ENCODE data around the gene NTN1.

NTN1 gene

DNA sequence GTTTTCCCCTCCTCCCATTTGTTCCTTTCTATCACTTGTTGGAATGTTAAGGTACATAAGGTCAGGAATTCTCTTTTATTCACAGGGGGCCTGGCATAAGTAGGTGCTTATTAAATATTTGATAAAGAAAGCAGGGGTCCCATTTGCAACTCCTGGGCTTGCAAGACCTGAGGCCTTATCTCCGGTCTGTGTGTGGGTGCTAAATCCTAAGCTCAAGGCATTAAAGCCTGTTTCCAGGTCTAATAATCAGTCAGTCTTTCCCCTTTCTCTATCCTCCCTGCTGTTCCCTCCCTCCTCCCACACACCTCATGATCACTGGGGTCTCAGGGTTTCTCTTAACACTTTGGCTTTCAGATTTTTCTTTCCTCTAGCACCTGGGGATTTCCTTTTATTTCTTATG, 17.1 kb downstream of the NTN1 start:
- DNase-seq, result no peak

DNA sequence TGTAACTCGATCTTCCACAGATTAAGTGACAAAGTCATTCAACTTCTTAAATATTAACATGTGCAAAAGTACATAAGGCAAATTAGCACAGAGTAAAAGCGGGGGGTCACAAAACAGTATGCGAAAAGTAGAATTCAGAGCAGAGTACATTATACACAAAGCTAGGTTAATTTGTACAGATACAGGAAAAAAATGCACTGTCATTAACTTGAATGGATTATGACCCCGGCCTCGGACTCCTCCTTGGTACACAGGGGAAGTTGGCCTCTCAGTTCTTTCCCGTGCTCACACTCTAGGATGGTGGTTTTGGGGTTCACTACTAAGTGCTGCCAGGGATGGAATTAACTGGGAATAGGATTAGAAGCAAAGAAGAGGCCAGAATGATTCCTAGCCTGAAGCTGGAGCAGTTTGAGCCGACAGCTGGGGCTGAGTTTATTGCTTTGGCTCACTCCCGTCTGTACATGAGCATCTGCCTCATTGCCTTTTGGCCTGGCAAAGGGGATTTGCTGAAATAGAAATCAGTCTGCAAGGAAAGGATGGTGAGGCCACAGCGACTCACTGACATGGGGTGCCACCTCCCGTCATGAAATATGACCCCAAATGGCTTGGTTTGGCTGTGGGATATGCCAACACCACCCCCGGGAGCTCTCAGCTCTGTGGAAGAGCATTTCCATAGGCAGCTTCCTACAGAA, 23.6 kb downstream of the NTN1 start:
- no peak for DNase-seq

DNA sequence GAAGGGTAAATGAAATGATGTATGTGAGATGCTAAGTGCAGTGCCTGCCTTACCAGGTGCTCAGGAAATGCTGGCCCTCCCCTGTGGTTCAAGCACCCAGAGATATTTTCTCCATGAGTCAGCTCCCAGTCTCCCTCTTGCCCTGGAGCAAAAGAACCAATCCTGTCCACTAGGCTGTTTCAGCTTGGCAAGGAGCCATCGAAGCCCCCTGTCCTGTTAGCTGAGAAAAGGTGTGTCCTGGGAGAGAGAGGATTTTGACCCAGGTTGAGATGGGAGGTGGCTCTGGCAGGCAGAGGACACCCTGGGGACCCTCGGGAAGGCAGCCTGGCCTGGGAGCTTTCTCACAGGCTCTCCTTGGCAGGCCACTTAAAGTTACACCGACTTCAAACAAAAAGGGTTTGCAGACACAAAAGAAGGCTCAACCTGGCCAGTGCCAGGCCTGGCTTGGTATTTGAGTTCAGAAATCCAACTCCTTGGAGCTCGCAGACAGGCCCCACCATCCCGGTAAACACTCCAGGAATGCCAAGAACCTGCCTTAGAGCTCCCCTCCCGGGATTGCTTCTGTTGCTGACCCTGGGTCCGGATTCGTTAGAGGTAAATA, 29.6 kb downstream of the NTN1 start:
- no peak for DNase-seq

DNA sequence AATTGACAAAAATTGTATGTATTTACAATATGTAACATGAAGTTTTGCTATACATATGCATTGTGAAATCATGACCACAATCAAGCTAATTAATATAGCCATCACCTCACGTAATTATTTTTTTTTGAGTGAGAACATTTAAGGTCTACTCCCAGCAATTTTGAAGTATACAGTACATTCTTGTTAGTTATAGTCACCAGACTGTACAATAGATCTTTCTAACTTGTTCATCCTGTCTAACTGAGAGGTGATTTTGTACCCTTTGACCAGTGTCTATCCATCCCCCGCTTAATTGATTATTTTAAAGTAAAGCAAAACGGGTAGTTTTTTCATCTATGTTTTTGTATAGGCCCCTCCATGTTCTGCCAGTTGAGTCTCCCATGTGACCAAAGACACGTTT, 30.3 kb downstream of the NTN1 start:
- no peak for DNase-seq

DNA sequence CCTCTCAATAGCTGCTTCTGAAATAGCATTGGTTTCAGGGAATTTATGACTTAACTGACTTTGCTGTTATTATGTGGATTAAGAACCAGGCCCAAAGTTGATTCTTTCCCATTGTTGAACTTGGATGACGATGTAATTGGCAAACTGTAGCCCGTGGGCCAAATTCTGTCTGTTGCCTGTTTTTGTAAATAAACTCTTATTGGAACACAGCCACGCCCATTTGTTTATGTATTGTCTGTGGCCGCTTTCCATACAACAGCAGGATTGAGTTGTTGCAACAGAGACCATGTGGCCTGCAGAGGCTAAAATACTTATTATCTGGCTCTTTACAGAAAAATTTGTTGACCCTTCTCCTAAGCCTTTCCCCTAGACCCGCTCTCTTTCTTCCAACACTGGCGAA, 31.6 kb downstream of the NTN1 start:
- no peak for DNase-seq

DNA sequence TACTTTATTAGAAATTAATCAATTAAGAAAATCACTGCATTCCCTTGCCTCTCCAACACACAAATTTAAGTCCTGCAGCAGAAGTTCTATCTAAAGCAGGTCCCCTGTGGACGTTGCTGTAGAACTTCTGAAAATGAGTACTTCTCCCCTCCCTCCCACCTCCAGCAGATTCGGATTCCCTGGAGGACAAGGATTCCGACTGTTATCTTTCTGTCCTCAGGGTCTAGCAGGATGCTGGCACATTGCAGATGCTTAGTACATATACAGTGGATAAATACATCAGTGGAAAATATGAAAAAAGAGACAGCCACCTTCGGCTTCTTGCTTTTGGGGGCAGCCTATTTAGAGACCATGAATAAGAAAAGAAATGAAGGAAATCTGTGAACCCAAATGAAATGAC, 32.1 kb downstream of the NTN1 start:
- DNase-seq, result no peak

DNA sequence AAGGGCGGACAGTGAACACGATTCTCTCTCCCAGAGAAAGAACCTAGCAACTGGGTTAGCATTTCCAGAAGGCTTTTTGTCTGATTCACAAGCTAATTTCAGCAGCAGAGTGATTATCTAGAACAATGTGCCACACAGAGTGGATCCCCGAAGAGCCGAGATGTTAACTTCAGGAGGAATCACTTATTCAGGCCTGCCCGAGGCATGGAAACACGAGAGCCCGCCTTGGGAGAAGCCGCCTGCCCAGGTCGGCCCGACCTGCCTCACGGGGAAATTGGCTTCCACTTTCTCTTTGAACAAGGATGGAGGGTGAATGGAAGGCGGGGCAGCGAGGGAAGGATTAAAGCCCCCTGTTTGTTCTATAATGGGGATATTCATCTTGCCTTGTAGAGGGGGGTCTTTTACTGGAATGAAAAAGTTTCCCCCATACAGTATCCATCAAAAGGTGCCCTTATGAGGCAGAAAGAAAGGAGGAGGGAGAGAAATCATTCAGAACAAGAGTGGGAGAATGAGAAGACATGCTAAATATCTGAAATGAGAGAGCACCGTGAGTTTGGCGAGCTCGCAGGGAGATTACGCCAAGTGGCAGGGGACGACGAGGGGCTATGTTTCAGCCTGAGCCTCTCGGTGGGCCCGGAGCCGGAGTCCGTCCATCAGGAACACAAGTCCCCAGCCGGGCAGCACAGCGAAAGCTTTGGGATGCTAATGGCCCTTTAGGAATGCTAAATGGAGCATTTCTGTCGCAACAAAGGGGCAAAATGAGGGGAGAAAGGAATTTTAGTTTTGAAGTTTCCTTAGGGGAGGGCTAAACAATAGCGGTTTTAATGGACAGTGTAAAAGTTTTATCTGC, 33.0 kb downstream of the NTN1 start:
- no peak for DNase-seq

DNA sequence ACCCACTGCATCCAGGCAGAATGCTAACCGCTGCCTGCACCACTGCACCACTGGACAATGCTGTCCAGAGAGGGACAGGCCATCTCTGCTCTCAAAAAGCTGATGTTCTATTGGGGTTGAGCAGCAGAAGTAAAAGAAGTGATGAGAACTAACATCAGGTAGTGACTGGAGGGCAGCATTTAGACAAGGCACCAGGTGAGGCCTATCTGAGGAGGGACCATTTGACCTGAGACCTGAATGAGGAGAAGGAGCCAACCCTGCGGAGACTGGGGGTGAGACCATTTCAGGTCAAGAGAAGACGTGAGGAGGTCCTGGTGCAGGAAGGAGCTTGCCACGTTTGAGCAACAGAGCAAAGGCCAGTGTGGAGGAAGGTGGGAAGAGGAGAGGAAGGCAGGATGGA, 34.0 kb downstream of the NTN1 start:
- no peak for DNase-seq

DNA sequence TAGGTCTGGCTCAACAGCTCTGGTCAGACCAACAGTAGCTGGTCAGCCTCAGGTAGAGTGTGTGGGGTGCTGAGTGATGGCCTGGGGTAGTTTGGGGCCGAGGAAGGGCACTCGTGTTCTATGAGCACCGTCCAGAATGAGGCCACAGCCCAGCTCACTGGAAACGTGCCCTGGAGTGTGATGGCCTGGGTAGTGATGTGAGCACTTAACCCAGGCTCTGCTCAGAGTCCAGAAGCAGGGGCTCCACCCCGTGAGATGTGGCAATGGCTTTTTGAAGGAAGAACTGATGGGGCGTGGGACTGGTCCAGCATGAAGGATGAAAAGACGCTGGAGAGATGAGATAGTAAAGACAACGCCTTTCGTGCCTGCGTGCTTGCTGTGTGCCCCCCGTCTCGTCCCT, 35.3 kb downstream of the NTN1 start:
- no peak for DNase-seq

DNA sequence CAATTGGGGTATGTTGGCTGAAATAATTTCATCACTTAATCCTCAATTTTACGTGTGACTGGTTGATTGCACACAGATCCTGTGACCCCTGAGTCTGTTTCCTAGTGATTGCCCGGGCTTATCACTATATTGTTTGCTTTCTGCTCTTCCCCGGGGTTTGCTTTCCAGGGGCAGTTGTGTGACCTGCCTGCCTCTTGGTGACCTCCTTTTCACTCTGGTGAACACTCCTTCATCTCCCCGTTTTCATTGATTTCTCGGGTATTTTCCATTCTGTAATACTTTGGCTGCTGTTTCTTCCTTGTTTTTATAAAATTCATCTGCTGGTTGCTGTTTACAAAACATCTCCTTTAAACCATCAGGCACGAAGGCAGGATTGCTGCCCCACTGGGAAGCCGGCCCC, 36.0 kb downstream of the NTN1 start:
- DNase-seq, result no peak

DNA sequence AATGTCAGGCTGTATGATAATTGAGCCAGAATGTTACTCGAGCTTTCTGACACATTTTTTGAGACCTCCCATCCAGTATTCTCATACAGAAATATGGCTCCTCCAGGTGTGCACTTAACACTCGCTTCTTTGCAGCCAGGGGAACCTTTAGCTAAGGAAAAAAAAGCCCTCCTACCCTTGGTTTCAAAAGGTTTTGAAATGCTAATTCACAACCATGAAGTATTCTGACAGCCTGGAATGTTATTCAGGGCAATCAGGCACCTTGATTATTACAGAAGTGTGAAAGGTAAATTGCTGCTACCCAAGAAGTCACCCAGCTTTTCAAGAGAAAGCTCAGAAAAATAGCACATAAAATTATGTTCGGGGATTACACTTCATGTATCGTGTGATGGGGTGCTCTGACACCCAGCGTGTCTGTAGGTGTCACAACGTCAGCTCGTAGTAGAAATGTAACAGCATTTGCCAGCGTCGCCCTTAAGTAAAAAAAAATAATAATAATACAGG, 41.1 kb downstream of the NTN1 start:
- DNase-seq, result no peak

DNA sequence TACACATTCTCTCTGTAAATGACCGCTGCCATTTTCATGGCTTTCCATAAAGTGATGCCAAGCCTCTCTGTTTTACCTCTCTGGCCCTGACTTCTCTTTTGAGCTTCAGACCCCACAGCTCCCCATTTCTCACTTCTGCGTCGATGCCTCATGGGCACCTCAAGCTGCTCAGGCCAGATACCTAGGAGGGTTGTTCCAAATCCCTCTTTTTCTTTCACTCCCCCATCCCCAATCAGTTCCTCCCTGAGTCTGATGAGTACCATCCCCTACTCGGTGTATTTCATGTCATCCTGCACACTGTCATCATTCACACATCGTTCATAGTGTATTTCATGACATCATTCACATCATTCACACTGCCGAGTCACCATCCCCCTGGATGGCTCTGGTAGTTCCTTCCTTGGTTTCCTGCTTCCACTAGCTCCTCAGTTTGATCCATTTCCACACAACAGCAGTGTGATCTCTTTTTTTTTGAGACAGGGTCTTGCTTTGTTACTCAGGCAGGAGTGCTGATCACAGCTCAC, 43.1 kb downstream of the NTN1 start:
- no peak for DNase-seq

DNA sequence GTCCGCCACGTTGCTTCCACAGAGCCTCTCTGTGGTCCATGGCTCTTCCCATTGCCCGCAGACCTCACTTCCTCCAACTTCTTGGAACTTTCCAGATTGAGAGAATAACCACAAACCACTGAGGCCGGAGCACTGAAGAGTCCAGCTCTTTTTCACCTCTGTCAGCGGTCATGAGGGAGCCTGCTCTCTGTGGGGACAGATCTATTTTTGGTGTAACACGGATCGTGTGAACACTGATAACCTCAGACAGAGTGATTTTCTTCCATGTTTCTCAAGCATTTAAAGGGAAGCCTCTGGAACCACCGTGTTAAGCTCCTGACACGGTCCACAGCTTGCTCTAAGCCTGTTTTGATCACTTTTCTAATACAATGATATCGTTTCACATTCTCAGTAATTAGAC, 49.7 kb downstream of the NTN1 start:
- DNase-seq, result no peak

DNA sequence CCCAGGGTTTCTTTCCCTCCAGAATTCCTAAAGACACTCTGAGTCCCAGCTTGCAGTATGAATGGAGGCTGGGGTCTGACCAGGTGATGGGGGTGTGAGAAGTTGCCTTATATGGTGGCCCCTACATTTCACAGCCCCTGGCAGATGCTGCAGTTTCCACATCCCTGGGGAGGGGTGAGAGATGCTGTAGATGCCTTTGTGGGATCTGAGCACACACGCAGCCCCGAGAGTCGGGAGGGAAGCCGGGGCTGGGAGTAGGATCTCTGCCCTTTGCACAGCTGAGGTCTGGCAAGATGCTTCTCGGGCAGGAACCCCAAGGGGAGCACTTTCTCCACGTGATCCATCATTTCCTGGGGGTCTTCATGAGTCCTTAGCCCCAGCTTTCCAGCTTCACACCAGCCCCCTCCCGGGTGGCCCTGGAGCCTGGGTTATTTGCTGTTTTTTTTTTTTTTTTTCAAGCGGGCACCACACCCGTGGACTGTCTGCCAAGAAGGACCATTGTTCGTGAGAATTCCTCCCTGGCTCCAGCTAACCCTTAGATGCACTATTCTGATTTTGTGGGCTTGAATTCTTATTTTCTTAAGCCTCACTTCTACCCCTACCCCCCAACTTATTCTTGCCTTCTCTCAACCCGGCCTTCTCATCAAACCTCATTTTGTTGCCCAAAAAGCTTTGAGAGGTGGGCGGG, 50.6 kb downstream of the NTN1 start:
- DNase-seq, result no peak

DNA sequence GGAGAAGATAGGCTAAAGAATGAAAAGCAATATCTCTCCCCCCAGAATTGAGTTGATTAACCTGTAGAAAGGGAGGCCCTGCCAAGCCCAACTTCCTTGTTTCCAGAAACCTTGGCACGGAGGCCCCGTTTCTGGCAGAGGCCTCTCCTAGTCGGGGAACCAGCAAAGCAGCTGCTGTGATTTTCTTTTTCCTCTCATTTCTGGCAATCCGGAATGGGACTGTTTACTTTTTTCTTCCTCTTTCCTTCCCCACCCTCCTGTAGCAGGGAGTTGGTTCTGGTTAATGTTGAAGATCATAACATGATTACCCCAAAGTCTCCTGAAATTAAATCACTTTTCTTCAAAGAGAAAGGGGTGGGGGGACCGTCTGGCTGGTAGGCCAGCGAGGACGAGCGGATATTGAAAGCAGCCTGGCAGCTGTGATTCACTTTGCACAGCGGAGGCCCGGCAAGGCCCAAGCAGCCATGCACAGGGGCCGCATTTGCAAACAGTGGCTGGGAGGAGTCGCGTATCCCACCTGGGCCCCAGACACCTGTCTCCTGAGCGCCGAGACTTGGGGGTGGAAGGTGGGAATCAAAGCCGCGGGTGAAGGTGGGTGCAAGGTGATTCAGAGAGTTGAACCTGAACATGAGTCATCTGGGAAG, 51.5 kb downstream of the NTN1 start:
- no peak for DNase-seq

DNA sequence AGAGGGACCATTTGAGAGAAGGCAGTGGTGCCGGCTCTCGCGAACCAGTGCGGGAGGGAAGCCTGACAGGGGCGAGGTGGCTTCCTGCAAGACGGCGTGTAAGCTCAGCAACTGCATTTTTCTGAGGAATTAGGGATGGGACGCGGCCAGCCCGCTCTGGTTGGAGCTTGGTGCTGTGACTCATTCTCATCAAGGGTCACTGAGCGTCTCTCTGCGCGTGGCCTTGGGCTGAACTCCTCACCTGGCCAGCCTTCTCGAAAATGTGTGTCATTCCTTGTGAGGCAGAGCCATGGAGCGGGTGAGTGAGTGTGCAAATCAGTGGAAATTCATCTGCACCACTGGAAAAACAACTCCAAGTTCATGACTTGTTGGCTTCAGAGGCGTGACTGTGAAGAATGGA, 52.8 kb downstream of the NTN1 start:
- no peak for DNase-seq

DNA sequence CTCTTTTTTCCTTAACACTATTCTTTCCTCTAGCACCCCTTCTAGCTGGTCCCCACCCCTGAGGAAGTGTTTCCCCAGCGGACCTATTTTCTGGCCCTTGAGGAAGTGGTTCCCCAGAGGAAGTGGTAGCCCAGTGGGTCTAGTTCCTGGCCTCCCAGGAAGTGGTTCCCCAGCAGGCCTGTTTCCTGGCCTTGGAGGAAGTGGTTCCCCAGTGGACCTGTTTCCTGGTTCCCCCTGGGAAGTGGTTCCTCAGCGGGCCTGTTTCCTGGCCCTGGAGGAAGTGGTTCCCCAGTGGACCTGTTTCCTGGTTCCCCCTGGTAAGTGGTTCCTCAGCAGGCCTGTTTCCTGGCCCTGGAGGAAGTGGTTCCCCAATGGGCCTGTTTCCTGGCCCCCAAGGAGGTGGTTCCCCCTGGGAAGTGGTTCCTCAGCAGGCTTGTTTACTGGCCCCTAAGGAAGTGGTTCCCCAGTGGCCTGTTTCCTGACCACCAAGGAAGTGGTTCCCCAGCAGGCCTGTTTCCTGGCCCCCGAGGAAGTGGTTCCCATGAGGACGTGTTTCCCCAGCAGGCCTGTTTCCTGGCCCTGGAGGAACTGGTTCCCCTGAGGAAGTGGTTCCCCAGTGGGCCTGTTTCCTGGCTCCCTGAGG, 58.3 kb downstream of the NTN1 start:
- DNase-seq, result no peak

DNA sequence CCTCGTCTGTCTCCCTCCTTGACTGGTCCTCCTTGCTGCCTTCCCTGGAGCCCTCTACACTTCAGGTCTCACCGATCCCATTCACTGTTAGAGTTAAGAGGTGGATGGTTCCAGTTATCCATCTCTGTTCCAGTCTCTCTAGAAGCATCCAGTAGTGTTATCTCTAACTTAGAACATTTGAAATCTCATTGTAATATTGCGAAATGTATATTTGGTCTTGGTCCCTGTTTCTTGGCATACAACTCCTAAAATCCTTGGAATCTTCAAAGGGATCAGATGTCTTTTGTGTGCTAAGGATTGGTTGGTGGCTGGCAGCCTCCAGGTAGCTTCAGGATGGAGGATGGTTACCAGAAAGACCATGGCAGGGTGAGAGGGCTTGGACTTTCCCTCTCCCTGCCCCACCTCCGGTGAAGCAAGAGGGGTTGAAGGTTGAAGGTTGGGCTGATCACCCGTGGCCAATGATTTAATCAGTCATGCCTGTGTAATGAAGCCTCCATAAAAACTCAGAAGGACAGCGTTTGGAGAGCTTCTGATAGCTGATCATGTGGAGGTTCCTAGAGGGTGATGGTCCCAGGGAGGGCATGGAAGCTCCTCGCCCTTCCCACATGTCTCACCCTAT, 59.1 kb downstream of the NTN1 start:
- DNase-seq, result no peak

DNA sequence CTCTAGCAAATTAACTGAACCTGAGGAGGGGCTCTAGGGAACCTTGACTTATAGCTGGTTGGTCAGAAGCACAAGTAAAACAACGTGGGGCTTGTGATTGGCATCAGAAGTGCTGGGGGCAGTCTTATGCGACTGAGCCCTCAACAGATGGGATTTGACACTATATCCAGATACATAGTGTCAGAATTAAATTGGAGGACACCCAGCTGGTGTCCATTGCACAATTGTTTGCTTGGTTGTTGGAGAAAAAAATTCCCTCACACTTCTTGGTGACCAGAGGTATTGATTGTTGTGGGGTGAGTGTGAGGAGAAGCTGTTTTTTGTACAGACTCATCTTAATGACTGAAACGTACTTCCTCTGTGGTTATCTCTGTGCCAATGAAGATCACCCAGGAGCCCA, 59.7 kb downstream of the NTN1 start:
- no peak for DNase-seq

DNA sequence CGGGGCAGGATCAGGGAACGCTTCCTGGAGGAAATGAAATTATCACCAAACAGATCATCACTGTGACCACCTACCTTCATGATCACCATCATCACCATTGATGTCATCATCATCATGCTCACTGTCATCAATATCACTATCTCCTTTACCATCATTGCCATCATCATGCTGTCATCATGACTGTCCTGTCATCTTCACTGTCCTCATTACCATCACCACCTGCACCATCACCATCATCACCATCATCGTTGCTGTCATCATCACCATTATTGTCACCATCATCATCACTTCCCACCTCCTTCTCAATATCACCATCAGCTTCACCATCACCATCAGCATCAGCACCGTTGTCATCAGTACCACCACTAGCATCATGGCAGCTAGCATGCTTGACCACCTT, 65.3 kb downstream of the NTN1 start:
- DNase-seq, result no peak

DNA sequence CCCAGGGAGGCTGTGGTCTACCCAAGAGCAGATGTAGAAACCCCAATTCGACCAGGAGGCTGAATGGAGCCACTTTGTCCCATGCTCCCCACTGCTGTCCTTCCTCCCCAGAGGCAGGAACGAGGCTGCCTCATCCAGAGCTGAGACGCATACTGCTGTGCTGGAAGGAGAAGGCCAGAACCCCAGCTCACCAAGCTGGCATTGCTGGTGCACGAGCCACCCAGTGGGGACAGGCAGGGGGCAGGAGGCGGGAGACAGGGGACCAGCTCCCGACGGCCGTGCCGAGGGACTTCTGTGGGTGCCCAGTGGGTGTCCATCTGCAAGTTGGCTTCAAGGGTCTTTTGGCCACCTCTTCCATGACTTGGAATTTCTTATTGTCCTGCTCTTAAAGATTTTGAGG, 66.6 kb downstream of the NTN1 start:
- DNase-seq, result no peak

DNA sequence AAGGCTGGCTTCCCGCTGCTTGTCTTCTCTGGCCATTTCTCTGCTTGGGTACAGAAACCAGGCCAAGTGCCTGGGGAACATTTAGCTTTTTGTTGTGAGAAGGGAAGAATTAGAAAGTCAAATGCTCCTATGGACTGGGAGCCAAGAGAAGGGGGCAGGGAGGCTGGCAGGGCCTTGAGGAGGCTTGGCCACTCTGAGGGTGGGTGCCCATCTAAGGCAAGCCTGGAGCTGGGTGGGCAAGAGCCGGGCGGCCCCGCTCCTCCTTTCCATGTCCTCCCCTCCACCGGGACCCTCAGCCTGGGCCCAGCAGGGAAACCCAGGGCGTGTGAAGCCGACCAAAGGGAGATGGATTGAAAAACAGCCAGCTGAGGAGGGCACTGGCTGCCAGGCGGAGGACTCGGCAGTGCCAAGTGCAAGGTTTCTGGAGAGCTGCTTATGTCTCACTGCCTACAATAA, 69.4 kb downstream of the NTN1 start:
- no peak for DNase-seq

Data from NCI-H748 treated with DMSO at 0.1 percent for 48 hours (cell line).